Liver (tissue), 9 donors: ENCODE results near the gene PRKD3. TPM values are rescaled to one million over a fixed set of nuclear protein-coding genes. Genes with fewer than 3 reads are reported as not detected.

Experiments used
- DNase-seq: peaks from one replicate; pipeline ENCODE4 v3.0.0-alpha.2; 2017; ENCODE audit warnings: low spot score
- H3K27ac ChIP-seq, 2 donors: one replicate each; pipeline ENCODE4 v1.7.0; 2013; ENCODE audit warnings: inconsistent platforms in 2 of 2, low read length in 2 of 2, control low read depth in 1 of 2, low read depth in 1 of 2, mild to moderate bottlenecking in 1 of 2
- H3K27me3 ChIP-seq, 4 donors: one replicate each; pipeline versions ENCODE4 v1.6.1 to v1.7.0; 2013; ENCODE audit warnings: low read length in 3 of 4, inconsistent platforms in 1 of 4, mild to moderate bottlenecking in 1 of 4, moderate library complexity in 1 of 4; ENCODE audit not compliant: control insufficient read depth in 4 of 4, insufficient read depth in 4 of 4
- H3K36me3 ChIP-seq, 4 donors: one replicate each; pipeline versions ENCODE4 v1.6.1 to v1.7.0; 2013; ENCODE audit warnings: low read length in 3 of 4, mild to moderate bottlenecking in 3 of 4, low read depth in 1 of 4, moderate library complexity in 1 of 4; ENCODE audit not compliant: control insufficient read depth in 4 of 4, insufficient read depth in 3 of 4
- H3K4me1 ChIP-seq, 4 donors: one replicate each; pipeline versions ENCODE4 v1.6.1 to v1.7.0; 2013; ENCODE audit warnings: low read length in 3 of 4, mild to moderate bottlenecking in 3 of 4, moderate library complexity in 1 of 4; ENCODE audit not compliant: control insufficient read depth in 4 of 4, insufficient read depth in 4 of 4
- H3K4me3 ChIP-seq, 3 donors: one replicate each; pipeline versions ENCODE4 v1.6.1 to v1.7.0; 2013; ENCODE audit warnings: low read length in 3 of 3, control low read depth in 1 of 3, low read depth in 1 of 3, mild to moderate bottlenecking in 1 of 3
- H3K9ac ChIP-seq, 2 donors: one replicate each; pipeline ENCODE4 v1.7.0; 2013; ENCODE audit warnings: low read length in 2 of 2, mild to moderate bottlenecking in 2 of 2, moderate library complexity in 2 of 2, control low read depth in 1 of 2, low read depth in 1 of 2
- H3K9me3 ChIP-seq, 4 donors: one replicate each; pipeline versions ENCODE4 v1.6.1 to v1.7.0; 2013; ENCODE audit warnings: low read length in 3 of 4; ENCODE audit not compliant: control insufficient read depth in 4 of 4
- ATF3 ChIP-seq: IDR thresholded peaks from 2 replicates; pipeline ENCODE4 v1.6.1; 2016; ENCODE audit warnings: antibody characterized with exemption
- CTCF ChIP-seq: fragments of 150-350 bp; IDR thresholded peaks from 2 replicates; pipeline ENCODE4 v1.5.1; 2017; ENCODE audit warnings: improper control_type of control experiment, low read depth, low read length; ENCODE audit not compliant: missing input control
- FOXA1 ChIP-seq: IDR thresholded peaks from 2 replicates; pipeline ENCODE4 v1.6.1; 2016; ENCODE audit warnings: antibody characterized with exemption
- FOXA2 ChIP-seq: IDR thresholded peaks from 2 replicates; pipeline ENCODE4 v1.6.1; 2016; ENCODE audit warnings: antibody characterized with exemption
- GABPA ChIP-seq, 2 donors: IDR thresholded peaks in 1 of 2; conservative IDR thresholded peaks in 1 of 2; 2 replicates each; pipeline ENCODE4 v1.6.1; 2016; ENCODE audit warnings: antibody characterized with exemption in 2 of 2, mild to moderate bottlenecking in 1 of 2, moderate library complexity in 1 of 2
- HNF4G ChIP-seq: IDR thresholded peaks from 2 replicates; pipeline ENCODE4 v1.6.1; 2016; ENCODE audit warnings: antibody characterized with exemption
- JUND ChIP-seq, 2 donors: IDR thresholded peaks; 2 replicates each; pipeline ENCODE4 v1.6.1; 2016; ENCODE audit warnings: antibody characterized with exemption in 2 of 2
- MAX ChIP-seq: IDR thresholded peaks from 2 replicates; pipeline ENCODE4 v1.6.1; 2016; ENCODE audit warnings: antibody characterized with exemption
- NR2F2 ChIP-seq: IDR thresholded peaks from 2 replicates; pipeline ENCODE4 v1.6.1; 2016; ENCODE audit warnings: antibody characterized with exemption
- REST ChIP-seq: IDR thresholded peaks from 2 replicates; pipeline ENCODE4 v1.6.1; 2016; ENCODE audit warnings: antibody characterized with exemption, mild to moderate bottlenecking
- SP1 ChIP-seq: IDR thresholded peaks from 2 replicates; pipeline ENCODE4 v1.6.1; 2018; ENCODE audit warnings: antibody characterized with exemption, mild to moderate bottlenecking
- TAF1 ChIP-seq: conservative IDR thresholded peaks from 2 replicates; pipeline ENCODE4 v1.6.1; 2016; ENCODE audit warnings: antibody characterized with exemption, mild to moderate bottlenecking
- WGBS: extraction: QIAGEN DNeasy Blood & Tissue Kit; methylation state at CpG from one replicate; pipeline ENCODE4 v1.1.7; 2013; 5-methylcytosine and 5-hydroxymethylcytosine counted together
- polyA plus RNA-seq, 2 donors: library from polyadenylated mRNA; stranded (reverse) in 1 of 2; unstranded in 1 of 2; fragments of 200-250 nt in 1 of 2; fragments of >200 nt in 1 of 2; fragmentation: Nextera tagmentation in 1 of 2; extraction: Ambion mirVana in 1 of 2; gene quantifications; one replicate each; pipeline versions ENCODE4 v1.2.1 to v1.2.3, GENCODE V29; 2013 to 2015
- total RNA-seq, 2 donors: library from RNA; depleted of rRNA; stranded (reverse); fragments of >200 nt; gene quantifications; one replicate each; pipeline ENCODE4 v1.2.3, GENCODE V29; 2014
- donor health status: healthy.
- donor health status: healthy.
- donor health status: healthy.
- donor health status: healthy.
- donor health status: healthy.

Gene PRKD3
- total and polyA plus RNA-seq, 4 donors = 4.4 to 19.7 (median 8.1) TPM

- Histone ChIP-seq H3K36me3 (no peaks in the 10 kb centered on the region), H3K27me3 (no peaks in the 10 kb centered on the region), H3K9ac (no peak overlapping the region), H3K4me1 (no peaks in the 10 kb centered on the region), H3K27ac (no peak overlapping the region), H3K9me3 (no peaks in the 10 kb centered on the region), H3K4me3 (no peak overlapping the region)
- 97% methylated on average over 3 of the region's 3 CpGs for WGBS
- no peak for DNase-seq
- no peak for TF ChIP-seq CTCF
- TF ChIP-seq TAF1 = no peak
- no peak for TF ChIP-seq FOXA1
- no peak for TF ChIP-seq ATF3
- TF ChIP-seq NR2F2 = no peak
- no peak for TF ChIP-seq JUND (IDR thresholded peaks at IDR 0.05)
- TF ChIP-seq REST = no peak
- TF ChIP-seq GABPA (IDR thresholded peaks at IDR 0.05 in 1 of 2, conservative IDR thresholded peaks at IDR 0.05 in 1 of 2) = no peak
- TF ChIP-seq FOXA2 = no peak
Observed at GRCh38 chr2:37361216-37361815, 36.7 kb upstream of the PRKD3 start.

- Histone ChIP-seq H3K27me3 (no peaks in the 10 kb centered on the region), H3K27ac (no peak overlapping the region), H3K4me3 (no peak overlapping the region), H3K4me1 (no peaks in the 10 kb centered on the region), H3K9ac (no peak overlapping the region), H3K36me3 (no peaks in the 10 kb centered on the region), H3K9me3 (no peaks in the 10 kb centered on the region)
- no peak for DNase-seq
- WGBS = 97% methylated on average over 3 of the region's 3 CpGs
- TF ChIP-seq HNF4G = no peak
- no peak for TF ChIP-seq CTCF
- TF ChIP-seq GABPA (IDR thresholded peaks at IDR 0.05 in 1 of 2, conservative IDR thresholded peaks at IDR 0.05 in 1 of 2) = no peak
- TF ChIP-seq SP1 = no peak
- TF ChIP-seq MAX = no peak
Observed at GRCh38 chr2:37358466-37358865, 33.8 kb upstream of the PRKD3 start.
